ENCODE data around the gene LAMC3.

- no peak for TF ChIP-seq CTCF (IDR thresholded peaks at IDR 0.05 in 2 of 3, conservative IDR thresholded peaks at IDR 0.05 in 1 of 3; ENCODE audit: insufficient read depth in 2 of 3, low read depth in 1 of 3, low read length in 3 of 3)
- no peak for TF ChIP-seq SAP30 (IDR thresholded peaks at IDR 0.05; ENCODE audit: borderline replicate concordance, insufficient read depth, low read depth, low read length, poor library complexity, severe bottlenecking)
- no peak for TF ChIP-seq ATF7 (IDR thresholded peaks at IDR 0.05)
- no peak for TF ChIP-seq LARP7 (IDR thresholded peaks at IDR 0.05)
- no peak for TF ChIP-seq ZBTB33 (CRISPR knock-in tag; IDR thresholded peaks at IDR 0.05)
- TF ChIP-seq PATZ1 (CRISPR knock-in tag; IDR thresholded peaks at IDR 0.05; ENCODE audit: borderline replicate concordance) = no peak
- no peak for TF ChIP-seq TRIM25 (IDR thresholded peaks at IDR 0.05; ENCODE audit: borderline replicate concordance)
- TF ChIP-seq SMC3 (conservative IDR thresholded peaks at IDR 0.05; ENCODE audit: insufficient read depth, low read depth, low read length) = no peak
- no peak for TF ChIP-seq KAT7 (CRISPR knock-in tag; IDR thresholded peaks at IDR 0.05; ENCODE audit: borderline replicate concordance)
- no peak for TF ChIP-seq CEBPG (CRISPR knock-in tag; IDR thresholded peaks at IDR 0.05)
- no peak for TF ChIP-seq CEBPG (tag; conservative IDR thresholded peaks at IDR 0.05 in 1 of 2, IDR thresholded peaks at IDR 0.05 in 1 of 2)
- TF ChIP-seq RCOR1 (IDR thresholded peaks at IDR 0.05; ENCODE audit: borderline replicate concordance in 1 of 2, low read depth in 2 of 2, low read length in 2 of 2) = no peak
- TF ChIP-seq USF2 (CRISPR knock-in tag; IDR thresholded peaks at IDR 0.05) = no peak
- no peak for TF ChIP-seq ZNF79 (CRISPR knock-in tag; IDR thresholded peaks at IDR 0.05; ENCODE audit: low read depth)
These were observed 24.5 kb upstream of the LAMC3 start for GRCh38 chr9:130984521-130984920.

Data from K562 (cell line).